Measurements from ENCODE around the gene ZEB1.

The ZEB1 gene

GRCh38 chr10:31352436-31353226 lies 33.6 kb downstream of the ZEB1 start:
- TF ChIP-seq EZH2phosphoT487 (IDR thresholded peaks at IDR 0.05; ENCODE audit: borderline replicate concordance): no peak
- TF ChIP-seq CTCF (conservative IDR thresholded peaks at IDR 0.05; ENCODE audit: low read length): no peak
- Histone ChIP-seq H3K9ac (ENCODE audit: low read depth, low read length, poor library complexity, severe bottlenecking) (no peak overlapping the region), H4K20me1 (ENCODE audit: insufficient read depth, low read length, poor library complexity, severe bottlenecking) (peaks cover 74% of the 10 kb centered on the region), H3K36me3 (ENCODE audit: insufficient read depth, low read length) (no peaks in the 10 kb centered on the region), H3F3A (ENCODE audit: low read depth) (no peaks in the 10 kb centered on the region), H2AFZ (ENCODE audit: low read length) (no peak overlapping the region), H3K4me1 (ENCODE audit: insufficient read depth, low read length, poor library complexity, severe bottlenecking) (peaks cover 9% of the 10 kb centered on the region), H3K4me3 (ENCODE audit: low read length, poor library complexity, severe bottlenecking) (no peak overlapping the region), H3K9me3 (ENCODE audit: insufficient read depth, low read depth, low read length) (no peaks in the 10 kb centered on the region), H3K79me2 (ENCODE audit: insufficient read depth, low read length) (peaks cover 99% of the 10 kb centered on the region), H3K27me3 (ENCODE audit: insufficient read depth, low read length, poor library complexity, severe bottlenecking) (no peaks in the 10 kb centered on the region), H3K9me2 (replicated peaks; ENCODE audit: low read depth, low read length) (no peaks in the 10 kb centered on the region), H3K4me2 (ENCODE audit: low read depth, low read length, poor library complexity, severe bottlenecking) (no peak overlapping the region)

DNA sequence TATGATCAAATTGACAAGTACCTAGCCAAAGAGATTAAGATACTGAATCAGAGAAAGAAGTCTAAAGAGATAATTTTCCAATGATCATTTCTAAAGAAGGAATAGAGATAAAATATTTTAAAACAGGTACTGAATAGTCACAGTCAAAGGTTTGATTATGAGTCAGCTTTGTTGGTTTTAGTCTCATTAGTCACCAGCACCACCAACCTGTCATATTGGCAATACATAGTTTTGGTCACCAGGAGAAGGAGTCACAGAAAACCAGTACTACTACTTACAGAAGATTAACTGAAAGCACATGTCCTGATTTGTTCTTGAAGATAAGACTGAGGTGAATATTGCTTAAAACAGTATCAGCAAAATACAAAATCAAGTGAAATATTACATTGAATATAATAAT lies 34.6 kb downstream of the ZEB1 start:
- Histone ChIP-seq H3K27me3 (ENCODE audit: insufficient read depth, low read length, poor library complexity, severe bottlenecking) (no peaks in the 10 kb centered on the region), H3K4me1 (ENCODE audit: insufficient read depth, low read length, poor library complexity, severe bottlenecking) (peaks cover 9% of the 10 kb centered on the region), H3K9me3 (ENCODE audit: insufficient read depth, low read depth, low read length) (no peaks in the 10 kb centered on the region), H3K9ac (ENCODE audit: low read depth, low read length, poor library complexity, severe bottlenecking) (no peak overlapping the region), H3K79me2 (ENCODE audit: insufficient read depth, low read length) (peaks cover 97% of the 10 kb centered on the region), H4K20me1 (ENCODE audit: insufficient read depth, low read length, poor library complexity, severe bottlenecking) (peaks cover 75% of the 10 kb centered on the region), H2AFZ (ENCODE audit: low read length) (no peak overlapping the region), H3K4me3 (ENCODE audit: low read length, poor library complexity, severe bottlenecking) (no peak overlapping the region), H3K4me2 (ENCODE audit: low read depth, low read length, poor library complexity, severe bottlenecking) (no peak overlapping the region), H3K36me3 (ENCODE audit: insufficient read depth, low read length) (no peaks in the 10 kb centered on the region), H3F3A (ENCODE audit: low read depth) (no peaks in the 10 kb centered on the region), H3K9me2 (replicated peaks; ENCODE audit: low read depth, low read length) (no peaks in the 10 kb centered on the region)
- TF ChIP-seq CTCF (conservative IDR thresholded peaks at IDR 0.05; ENCODE audit: low read length) (no peak), EZH2phosphoT487 (IDR thresholded peaks at IDR 0.05; ENCODE audit: borderline replicate concordance) (no peak)

DNA sequence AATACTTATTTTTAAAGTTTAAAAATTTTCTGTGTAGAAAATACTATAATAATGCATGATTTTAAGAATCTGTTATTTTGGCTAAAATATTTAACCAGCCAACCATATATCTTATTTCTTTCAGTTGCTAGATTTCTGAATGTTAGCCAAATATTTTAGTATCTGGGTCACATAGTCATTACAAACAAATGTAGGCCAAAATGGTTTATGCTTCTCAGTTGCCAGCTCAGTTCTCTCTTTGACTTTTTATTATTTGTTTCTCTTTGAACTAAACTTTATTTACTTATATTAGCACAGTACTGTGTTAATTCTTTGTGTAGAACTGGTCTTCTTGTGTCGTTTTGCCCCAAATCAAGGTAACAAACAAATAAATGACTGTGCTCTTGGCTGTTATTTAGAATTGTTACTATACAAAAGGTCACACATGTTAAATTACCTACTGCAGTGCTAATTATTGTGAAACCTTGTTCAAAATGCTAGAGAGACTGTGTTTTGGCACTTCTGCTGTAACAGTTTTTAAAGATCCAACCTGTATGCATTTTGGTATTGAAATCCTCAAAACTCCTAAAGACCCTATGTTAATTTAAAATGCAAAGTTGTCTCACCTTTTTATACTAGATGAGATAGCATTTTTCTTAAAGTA lies 39.8 kb downstream of the ZEB1 start:
- H3K4me2 ChIP-seq (ENCODE audit: low read depth, low read length, poor library complexity, severe bottlenecking): no peak overlapping the region
- H3K79me2 ChIP-seq (ENCODE audit: insufficient read depth, low read length): peaks cover 90% of the 10 kb centered on the region
- no peak overlapping the region for H3K4me3 ChIP-seq (ENCODE audit: low read length, poor library complexity, severe bottlenecking)
- no peak overlapping the region for H2AFZ ChIP-seq (ENCODE audit: low read length)
- peaks cover 5% of the 10 kb centered on the region; the same call in 1 of the 2 replicates for H3K36me3 ChIP-seq (ENCODE audit: insufficient read depth, low read length)
- peaks cover 5% of the 10 kb centered on the region for H3K4me1 ChIP-seq (ENCODE audit: insufficient read depth, low read length, poor library complexity, severe bottlenecking)
- no peaks in the 10 kb centered on the region for H3F3A ChIP-seq (ENCODE audit: low read depth)
- H3K9ac ChIP-seq (ENCODE audit: low read depth, low read length, poor library complexity, severe bottlenecking): no peak overlapping the region
- H3K9me2 ChIP-seq (replicated peaks; ENCODE audit: low read depth, low read length): no peaks in the 10 kb centered on the region
- no peaks in the 10 kb centered on the region for H3K27me3 ChIP-seq (ENCODE audit: insufficient read depth, low read length, poor library complexity, severe bottlenecking)
- TF ChIP-seq CTCF (conservative IDR thresholded peaks at IDR 0.05; ENCODE audit: low read length) (no peak), EZH2phosphoT487 (IDR thresholded peaks at IDR 0.05; ENCODE audit: borderline replicate concordance) (no peak)
- H3K9me3 ChIP-seq (ENCODE audit: insufficient read depth, low read depth, low read length): no peaks in the 10 kb centered on the region
- peaks cover 33% of the 10 kb centered on the region for H4K20me1 ChIP-seq (ENCODE audit: insufficient read depth, low read length, poor library complexity, severe bottlenecking)
